Neutrophil (primary cell): ENCODE data around the gene USP34.

ENCODE experiments used
- H3K27ac ChIP-seq: fragments of 200-600 bp; sonication (generic); 2 replicates; pipeline ENCODE4 v1.5.1; 2016; ENCODE audit warnings: mild to moderate bottlenecking, moderate library complexity
- H3K27me3 ChIP-seq: fragments of 200-600 bp; sonication (generic); 2 replicates; pipeline ENCODE4 v1.6.0; 2016; ENCODE audit warnings: mild to moderate bottlenecking
- H3K36me3 ChIP-seq: fragments of 200-600 bp; sonication (generic); 2 replicates; pipeline ENCODE4 v1.5.1; 2017
- H3K4me1 ChIP-seq, 2 experiments: fragments of 200-600 bp in 1 of 2; sonication (generic) in 1 of 2; 1 replicate in 1 of 2; 2 replicates in 1 of 2; pipeline versions ENCODE4 v1.5.1 to v1.6.1; 2013 to 2016; ENCODE audit warnings: low read depth in 1 of 2, low read length in 1 of 2, mild to moderate bottlenecking in 1 of 2, moderate library complexity in 1 of 2; ENCODE audit not compliant: control insufficient read depth in 1 of 2, insufficient read depth in 1 of 2
- H3K4me3 ChIP-seq, 2 experiments: fragments of 200-600 bp in 1 of 2; sonication (generic) in 1 of 2; 1 replicate in 1 of 2; 2 replicates in 1 of 2; pipeline ENCODE4 v1.5.1; 2013 to 2016; ENCODE audit warnings: low read depth in 1 of 2, low read length in 1 of 2, mild to moderate bottlenecking in 1 of 2, moderate library complexity in 1 of 2
- H3K9me3 ChIP-seq: fragments of 200-600 bp; sonication (generic); 2 replicates; pipeline ENCODE4 v1.5.1; 2016
- TF ChIP-seq, protein P1 (sequence below): fragments of 200-600 bp; sonication (generic); IDR thresholded peaks from 2 replicates; pipeline ENCODE4 v1.5.1; 2016; ENCODE audit warnings: antibody characterized with exemption

USP34 gene

DNA sequence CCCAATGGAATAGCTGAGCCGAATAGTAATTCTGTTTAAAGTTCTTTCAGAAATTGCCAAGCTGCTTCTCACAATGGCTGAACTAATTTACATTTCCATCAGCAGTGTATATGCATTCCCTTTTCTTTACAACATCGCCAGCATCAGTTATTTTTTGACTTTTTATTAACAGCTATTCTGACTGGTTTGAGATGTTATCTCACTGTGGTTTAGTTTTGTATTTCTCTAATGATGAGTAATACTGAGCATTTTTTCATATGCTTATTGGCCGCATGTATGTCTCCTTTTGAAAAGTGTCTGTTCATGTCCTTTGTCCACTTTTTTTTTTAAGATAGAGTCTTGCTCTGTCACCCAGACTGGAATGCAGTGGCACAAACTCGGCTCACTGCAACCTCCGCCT is 208.2 kb downstream of the USP34 start:
- TF ChIP-seq, protein P1, sequence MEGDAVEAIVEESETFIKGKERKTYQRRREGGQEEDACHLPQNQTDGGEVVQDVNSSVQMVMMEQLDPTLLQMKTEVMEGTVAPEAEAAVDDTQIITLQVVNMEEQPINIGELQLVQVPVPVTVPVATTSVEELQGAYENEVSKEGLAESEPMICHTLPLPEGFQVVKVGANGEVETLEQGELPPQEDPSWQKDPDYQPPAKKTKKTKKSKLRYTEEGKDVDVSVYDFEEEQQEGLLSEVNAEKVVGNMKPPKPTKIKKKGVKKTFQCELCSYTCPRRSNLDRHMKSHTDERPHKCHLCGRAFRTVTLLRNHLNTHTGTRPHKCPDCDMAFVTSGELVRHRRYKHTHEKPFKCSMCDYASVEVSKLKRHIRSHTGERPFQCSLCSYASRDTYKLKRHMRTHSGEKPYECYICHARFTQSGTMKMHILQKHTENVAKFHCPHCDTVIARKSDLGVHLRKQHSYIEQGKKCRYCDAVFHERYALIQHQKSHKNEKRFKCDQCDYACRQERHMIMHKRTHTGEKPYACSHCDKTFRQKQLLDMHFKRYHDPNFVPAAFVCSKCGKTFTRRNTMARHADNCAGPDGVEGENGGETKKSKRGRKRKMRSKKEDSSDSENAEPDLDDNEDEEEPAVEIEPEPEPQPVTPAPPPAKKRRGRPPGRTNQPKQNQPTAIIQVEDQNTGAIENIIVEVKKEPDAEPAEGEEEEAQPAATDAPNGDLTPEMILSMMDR = no peak
- Histone ChIP-seq H3K9me3 (no peaks in the 10 kb centered on the region), H3K4me3 (no peak overlapping the region), H3K27me3 (no peaks in the 10 kb centered on the region), H3K4me1 (no peaks in the 10 kb centered on the region), H3K36me3 (peaks cover 90% of the 10 kb centered on the region), H3K27ac (no peak overlapping the region)

DNA sequence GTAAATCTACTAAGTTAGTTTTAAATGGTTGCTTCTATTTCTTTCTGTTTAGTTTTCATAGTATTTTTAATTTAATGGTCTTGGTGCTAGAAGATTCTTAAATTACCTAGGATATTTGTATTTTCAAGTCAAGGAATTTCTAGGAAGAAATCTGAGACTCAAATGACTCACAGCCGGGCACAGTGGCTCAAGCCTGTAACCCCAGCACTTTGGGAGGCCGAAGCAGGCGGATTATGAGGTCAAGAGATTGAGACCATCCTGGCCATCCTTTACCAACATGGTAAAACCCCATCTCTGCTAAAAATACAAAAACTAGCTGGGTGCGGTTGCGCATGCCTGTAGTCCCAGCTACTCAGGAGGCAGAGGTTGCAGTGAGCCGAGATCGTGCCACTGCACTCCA is 213.4 kb downstream of the USP34 start:
- Histone ChIP-seq H3K9me3 (no peaks in the 10 kb centered on the region), H3K27ac (no peak overlapping the region), H3K27me3 (no peaks in the 10 kb centered on the region), H3K36me3 (peaks cover 85% of the 10 kb centered on the region), H3K4me3 (no peak overlapping the region), H3K4me1 (no peaks in the 10 kb centered on the region)
- TF ChIP-seq, protein P1 = no peak

DNA sequence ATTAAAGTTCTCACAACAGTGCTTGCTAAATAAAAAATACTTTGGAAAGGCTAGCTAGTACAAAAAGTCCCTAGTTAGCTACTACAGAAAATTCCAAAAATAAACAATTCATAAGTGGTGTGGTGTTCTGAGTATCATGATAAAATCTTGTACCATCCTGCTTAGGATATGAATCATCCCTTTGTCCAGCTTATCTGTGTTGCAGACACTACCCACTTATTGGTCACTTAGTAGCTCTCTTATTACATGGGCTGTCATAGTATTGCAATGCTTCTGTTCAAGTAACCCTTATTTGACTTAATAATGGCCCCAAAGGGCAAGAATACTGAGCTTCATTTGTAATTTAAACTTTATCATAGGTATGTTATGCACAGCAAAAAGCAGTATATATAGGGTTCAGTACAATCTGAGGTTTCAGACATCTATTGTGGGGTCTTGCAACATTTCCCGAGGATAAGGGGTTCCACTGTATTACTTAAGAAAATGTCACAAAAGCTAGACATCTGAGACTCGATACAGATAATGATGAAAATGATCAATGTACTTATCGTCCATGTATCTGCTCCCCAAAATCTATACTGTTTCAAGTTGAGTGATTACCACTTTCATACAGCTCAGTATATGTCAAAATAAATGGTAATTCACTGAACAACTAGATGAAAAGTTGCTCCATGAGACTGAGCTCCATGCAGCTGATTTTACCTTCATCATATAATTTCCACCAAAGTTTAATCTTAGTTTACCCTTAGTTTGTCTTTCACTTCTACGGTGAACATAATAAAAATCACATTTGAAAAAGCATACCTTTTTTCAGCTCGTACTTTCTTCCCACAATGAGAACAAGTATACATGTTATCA is 215.1 kb downstream of the USP34 start:
- no peak overlapping the region for H3K27ac ChIP-seq
- H3K27me3 ChIP-seq = no peaks in the 10 kb centered on the region
- no peak overlapping the region for H3K4me3 ChIP-seq
- H3K9me3 ChIP-seq = no peaks in the 10 kb centered on the region
- H3K4me1 ChIP-seq = no peaks in the 10 kb centered on the region
- TF ChIP-seq, protein P1 = no peak
- H3K36me3 ChIP-seq = peaks cover 83% of the 10 kb centered on the region

DNA sequence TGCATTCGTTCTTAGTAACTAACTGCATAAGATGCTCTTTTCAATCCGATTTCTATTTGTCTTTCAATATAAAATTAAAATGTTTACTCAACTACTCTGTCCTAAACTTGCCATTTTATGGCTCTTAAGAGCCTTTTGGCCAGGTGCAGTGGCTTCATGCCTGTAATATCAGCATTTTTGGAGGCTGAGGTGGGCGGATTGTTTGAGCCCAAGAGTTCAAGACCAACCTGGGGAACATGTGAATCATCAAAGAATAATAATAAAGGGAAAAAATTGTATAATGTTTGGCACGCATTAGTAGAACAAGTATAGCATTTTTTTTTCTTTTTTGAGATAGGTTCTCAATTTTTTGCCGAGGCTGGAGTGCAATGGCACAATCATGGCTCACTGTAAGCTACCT is 216.4 kb downstream of the USP34 start:
- Histone ChIP-seq H3K27me3 (no peaks in the 10 kb centered on the region), H3K4me3 (no peak overlapping the region), H3K9me3 (no peaks in the 10 kb centered on the region), H3K4me1 (no peaks in the 10 kb centered on the region), H3K27ac (no peak overlapping the region), H3K36me3 (peaks cover 83% of the 10 kb centered on the region)
- TF ChIP-seq, protein P1 = no peak

DNA sequence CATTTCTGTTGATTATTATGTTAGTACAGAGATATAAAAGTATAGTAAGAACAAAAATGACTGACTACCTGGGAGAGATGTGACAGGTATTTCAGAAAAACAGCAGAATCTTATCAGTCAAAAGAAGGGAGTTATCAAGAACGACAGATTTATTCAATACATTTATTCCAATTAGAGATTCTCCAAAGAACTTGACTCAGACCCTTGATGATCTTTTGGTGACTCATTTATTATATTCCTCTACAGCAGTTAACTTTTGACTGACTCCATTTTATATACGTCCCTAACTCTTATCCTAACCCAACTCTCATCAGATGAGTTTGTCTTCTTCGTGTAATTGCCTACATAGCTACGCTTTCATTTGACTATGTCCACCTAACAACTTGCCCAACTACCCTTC is 217.8 kb downstream of the USP34 start:
- no peak overlapping the region for H3K27ac ChIP-seq
- no peaks in the 10 kb centered on the region for H3K9me3 ChIP-seq
- no peaks in the 10 kb centered on the region for H3K27me3 ChIP-seq
- TF ChIP-seq, protein P1 = no peak
- H3K4me1 ChIP-seq = no peaks in the 10 kb centered on the region
- H3K4me3 ChIP-seq = no peak overlapping the region
- peaks cover 83% of the 10 kb centered on the region for H3K36me3 ChIP-seq
